GM13976 (cell line): Measurements from ENCODE around the gene GNPTAB.
"Not testable (repeated sequence)": the region's sequence is repeated elsewhere in the genome, so short reads cannot be mapped to it uniquely, and the experiment has no call there.

Experiments
- DNase-seq: peaks from one replicate; pipeline ENCODE4 v3.0.0; 2012; ENCODE audit warnings: low spot score
- CTCF ChIP-seq: IDR thresholded peaks from 2 replicates; pipeline ENCODE4 v1.5.1; 2012; ENCODE audit warnings: borderline replicate concordance, mild to moderate bottlenecking; ENCODE audit not compliant: insufficient read depth; ENCODE audit errors: extremely low read depth, missing control alignments, control extremely low read depth
- in situ Hi-C: fragments of 300-500 bp; cut with MboI; formaldehyde crosslinking; loops from one replicate; pipeline ENCODE4 v1.12.0; 2022; ENCODE audit warnings: low sequenced_read_pairs, mixed read lengths, inconsistent platforms; ENCODE audit not compliant: unreplicated experiment

GNPTAB gene

GRCh38 chr12:101870925-101871324 lies 40.2 kb upstream of the GNPTAB start:
- in situ Hi-C loops, result no loop called here
- no peak for TF ChIP-seq CTCF
- DNase-seq, result no peak

GRCh38 chr12:101867619-101868018 lies 36.9 kb upstream of the GNPTAB start:
- DNase-seq, in situ Hi-C loops: not testable (repeated sequence)

- TF ChIP-seq CTCF, result no peak
- DNase-seq, result no peak
- in situ Hi-C loops, result no loop called here
These were observed 36.0 kb upstream of the GNPTAB start for GRCh38 chr12:101866615-101867373.

GRCh38 chr12:101863981-101864380 lies 33.2 kb upstream of the GNPTAB start:
- no peak for DNase-seq
- in situ Hi-C loops, result no loop called here
- no peak for TF ChIP-seq CTCF

GRCh38 chr12:101862245-101862644 lies 31.5 kb upstream of the GNPTAB start:
- no peak for TF ChIP-seq CTCF
- in situ Hi-C loops, result no loop called here
- no peak for DNase-seq

GRCh38 chr12:101861688-101862087 lies 30.9 kb upstream of the GNPTAB start:
- in situ Hi-C loops, DNase-seq: not testable (repeated sequence)

- TF ChIP-seq CTCF, result no peak
- in situ Hi-C loops, result no loop called here
- DNase-seq, result no peak
These were observed 29.2 kb upstream of the GNPTAB start for GRCh38 chr12:101859664-101860607.

GRCh38 chr12:101858361-101858760 lies 27.6 kb upstream of the GNPTAB start:
- DNase-seq, result no peak

More at GRCh38 chr12:101858361-101858760, 27.6 kb upstream of the GNPTAB start:
- TF ChIP-seq CTCF, result no peak
- in situ Hi-C loops, result no loop called here
